Myocyte (in vitro differentiated cells): ENCODE results near the gene UQCRH. TPM values are rescaled to one million over a fixed set of nuclear protein-coding genes. Genes with fewer than 3 reads are reported as not detected.
A peak's percentile ranks its signal among the peaks of the same experiment; 100 is the strongest.
"Not testable (repeated sequence)": the region's sequence is repeated elsewhere in the genome, so short reads cannot be mapped to it uniquely, and the experiment has no call there.

Experiments
- DNase-seq: peaks from one replicate; pipeline ENCODE4 v3.0.0-alpha.2; 2012; ENCODE audit warnings: low read depth
- total RNA-seq: library from RNA; depleted of rRNA; stranded (reverse); fragments of >200 nt; gene quantifications from 2 replicates; pipeline ENCODE4 v1.2.3, GENCODE V29; 2014

The UQCRH gene
- total RNA-seq, 1 donor from 2014 or later, result 386 TPM

GRCh38 chr1:46333300-46334029 lies 30.0 kb downstream of the UQCRH start:
- peak; percentile 25 for DNase-seq

GRCh38 chr1:46334030-46334384 lies 30.5 kb downstream of the UQCRH start:
- DNase-seq, result no peak

GRCh38 chr1:46335081-46335480 lies 31.6 kb downstream of the UQCRH start:
- no peak for DNase-seq

- DNase-seq, result not testable (repeated sequence)
These were observed 33.9 kb downstream of the UQCRH start for GRCh38 chr1:46337409-46337808.

- DNase-seq, result peak; percentile 96
These were observed 37.1 kb downstream of the UQCRH start, which contains the start of gene NSUN4 for GRCh38 chr1:46340404-46341221. TSS of gene NSUN4 (plus strand) at chr1:46340807. CDS start at chr1:46340827, 20 bp downstream.

- DNase-seq, result no peak
These were observed 38.0 kb downstream of the UQCRH start for GRCh38 chr1:46341222-46342083.

- peak; percentile 64 for DNase-seq
These were observed 38.7 kb downstream of the UQCRH start for GRCh38 chr1:46342084-46342656.

- no peak for DNase-seq
These were observed 39.3 kb downstream of the UQCRH start for GRCh38 chr1:46342677-46343350.

- DNase-seq, result peak; percentile 76
These were observed 39.8 kb downstream of the UQCRH start for GRCh38 chr1:46343351-46343695.

- no peak for DNase-seq
These were observed 40.2 kb downstream of the UQCRH start for GRCh38 chr1:46343705-46344104.

- no peak for DNase-seq
These were observed 41.0 kb downstream of the UQCRH start for GRCh38 chr1:46344481-46344880.

GRCh38 chr1:46345281-46345680 lies 41.8 kb downstream of the UQCRH start:
- DNase-seq, result no peak

GRCh38 chr1:46352363-46352762 lies 48.9 kb downstream of the UQCRH start:
- DNase-seq, result no peak

GRCh38 chr1:46355920-46356319 lies 52.4 kb downstream of the UQCRH start:
- not testable (repeated sequence) for DNase-seq

- no peak for DNase-seq
These were observed 58.7 kb downstream of the UQCRH start for GRCh38 chr1:46362158-46362557.

- no peak for DNase-seq
These were observed 59.6 kb downstream of the UQCRH start for GRCh38 chr1:46363121-46363520.

- no peak for DNase-seq
These were observed 61.1 kb downstream of the UQCRH start for GRCh38 chr1:46364612-46365011.

GRCh38 chr1:46365796-46366195 lies 62.3 kb downstream of the UQCRH start:
- not testable (repeated sequence) for DNase-seq
